Neural progenitor cell (in vitro differentiated cells): Measurements from ENCODE around the gene FBN3.

Experiments
- CTCF ChIP-seq: fragments of 200-600 bp; sonication (generic); IDR thresholded peaks from 2 replicates; pipeline ENCODE4 v1.5.1; 2017; ENCODE audit warnings: antibody characterized with exemption, mild to moderate bottlenecking
- EZH2phosphoT487 ChIP-seq: fragments of 200-600 bp; sonication (generic); IDR thresholded peaks from 2 replicates; pipeline ENCODE4 v1.6.1; 2017; ENCODE audit warnings: antibody characterized with exemption

GRCh38 chr19:8054169-8054568, 95.2 kb downstream of the FBN3 start:
- no peak for TF ChIP-seq CTCF
- no peak for TF ChIP-seq EZH2phosphoT487
